ENCODE results near the gene CES2. TPM values are rescaled to one million over a fixed set of nuclear protein-coding genes. Genes with fewer than 3 reads are reported as not detected.

The CES2 gene
- total RNA-seq, 1 donor from 2014 or later, result 35.1 TPM

- Histone ChIP-seq H3K4me1 (peaks cover 21% of the 10 kb centered on the region), H3K36me3 (no peaks in the 10 kb centered on the region), H3K9me3 (no peaks in the 10 kb centered on the region), H3K27ac (no peak overlapping the region), H3K4me3 (no peak overlapping the region), H3K27me3 (ENCODE audit: low read depth) (no peaks in the 10 kb centered on the region)
- intact Hi-C loops (cut with DNase I), result no loop called here
- ATAC-seq (no peak), DNase-seq (peak; percentile 21)
- no peak for TF ChIP-seq CTCF (IDR thresholded peaks at IDR 0.05)
These were observed 28.1 kb upstream of the CES2 start for GRCh38 chr16:66906916-66907836.

GRCh38 chr16:66908116-66908515, 27.2 kb upstream of the CES2 start:
- no peak for TF ChIP-seq CTCF (IDR thresholded peaks at IDR 0.05)
- DNase-seq, result peak; percentile 19
- Histone ChIP-seq H3K4me3 (no peak overlapping the region), H3K27ac (no peak overlapping the region), H3K27me3 (ENCODE audit: low read depth) (no peaks in the 10 kb centered on the region), H3K36me3 (no peaks in the 10 kb centered on the region), H3K4me1 (peaks cover 21% of the 10 kb centered on the region), H3K9me3 (no peaks in the 10 kb centered on the region)
- intact Hi-C loops (cut with DNase I), result no loop called here
- no peak for ATAC-seq

- intact Hi-C loops (cut with DNase I), result no loop called here
- Histone ChIP-seq H3K27me3 (ENCODE audit: low read depth) (no peaks in the 10 kb centered on the region), H3K4me1 (peaks cover 21% of the 10 kb centered on the region), H3K4me3 (no peak overlapping the region), H3K27ac (no peak overlapping the region), H3K9me3 (no peaks in the 10 kb centered on the region), H3K36me3 (no peaks in the 10 kb centered on the region)
- TF ChIP-seq CTCF (IDR thresholded peaks at IDR 0.05), result no peak
- ATAC-seq (no peak), DNase-seq (peak; percentile 23)
These were observed 26.4 kb upstream of the CES2 start for GRCh38 chr16:66908762-66909559.

- ATAC-seq, result no peak
- intact Hi-C loops (cut with DNase I), result no loop called here
- Histone ChIP-seq H3K9me3 (no peaks in the 10 kb centered on the region), H3K36me3 (no peaks in the 10 kb centered on the region), H3K4me3 (no peak overlapping the region), H3K4me1 (peaks cover 8% of the 10 kb centered on the region), H3K27me3 (ENCODE audit: low read depth) (no peaks in the 10 kb centered on the region), H3K27ac (no peak overlapping the region)
- TF ChIP-seq CTCF (IDR thresholded peaks at IDR 0.05), result no peak
- peak; percentile 24 for DNase-seq
These were observed 25.0 kb upstream of the CES2 start for GRCh38 chr16:66910175-66910940.

- Histone ChIP-seq H3K36me3 (no peaks in the 10 kb centered on the region), H3K27ac (no peak overlapping the region), H3K4me3 (no peak overlapping the region), H3K27me3 (ENCODE audit: low read depth) (no peaks in the 10 kb centered on the region), H3K9me3 (no peaks in the 10 kb centered on the region), H3K4me1 (peaks cover under 1% of the 10 kb centered on the region)
- peak; percentile 20 for DNase-seq
- no peak for ATAC-seq
- TF ChIP-seq CTCF (IDR thresholded peaks at IDR 0.05), result no peak
- intact Hi-C loops (cut with DNase I), result no loop called here
These were observed 24.2 kb upstream of the CES2 start for GRCh38 chr16:66911112-66911511.
